Esophagus squamous epithelium (tissue), 5 donors: Measurements from ENCODE around the gene CLDN7. TPM values are rescaled to one million over a fixed set of nuclear protein-coding genes. Genes with fewer than 3 reads are reported as not detected.

ENCODE experiments used
- DNase-seq: peaks from one replicate; lab custom pipeline; 2025; lab: John Stamatoyannopoulos, UW
- H3K27ac ChIP-seq, 4 donors: fragments of 200-600 bp; sonication (generic); one replicate each; pipeline ENCODE4 v1.5.1; 2016 to 2019; ENCODE audit warnings: mild to moderate bottlenecking in 1 of 4
- H3K27me3 ChIP-seq, 4 donors: fragments of 200-600 bp; sonication (generic); 1 replicate in 3 of 4; 2 replicates in 1 of 4; pipeline versions ENCODE4 v1.5.1 to v1.6.0; 2017 to 2021; ENCODE audit warnings: antibody characterized with exemption in 1 of 4
- H3K36me3 ChIP-seq, 3 donors: fragments of 200-600 bp; sonication (generic); one replicate each; pipeline ENCODE4 v1.5.1; 2016 to 2019
- H3K4me1 ChIP-seq, 3 donors: fragments of 200-600 bp; sonication (generic); one replicate each; pipeline ENCODE4 v1.5.1; 2017 to 2019
- H3K4me3 ChIP-seq, 4 donors: fragments of 200-600 bp; sonication (generic); 1 replicate in 3 of 4; 2 replicates in 1 of 4; pipeline ENCODE4 v1.5.1; 2016 to 2019; ENCODE audit warnings: mild to moderate bottlenecking in 2 of 4, moderate library complexity in 1 of 4
- H3K9me3 ChIP-seq, 3 donors: fragments of 200-600 bp; sonication (generic); one replicate each; pipeline ENCODE4 v1.5.1; 2016 to 2019
- CTCF ChIP-seq, 6 experiments: fragments of 450-650 bp in 4 of 6; fragments of 200-600 bp in 2 of 6; sonication (generic) in 2 of 6; IDR thresholded peaks; one replicate each; pipeline ENCODE4 v1.5.1; 2016 to 2019; ENCODE audit warnings: antibody characterized with exemption in 6 of 6, mild to moderate bottlenecking in 4 of 6, moderate library complexity in 4 of 6
- POLR2A ChIP-seq, 4 donors: fragments of 450-650 bp; IDR thresholded peaks; one replicate each; pipeline ENCODE4 v1.6.1; 2017; ENCODE audit warnings: antibody characterized with exemption in 4 of 4, mild to moderate bottlenecking in 4 of 4, moderate library complexity in 3 of 4
- WGBS, 2 donors: methylation state at CpG; one replicate each; pipeline ENCODE4 v1.1.5; 2018; 5-methylcytosine and 5-hydroxymethylcytosine counted together
- intact Hi-C: fragments of 100-400 bp; cut with DNase I; formaldehyde crosslinking; loops from one replicate; pipeline ENCODE4 v1.15.0; 2022
- total RNA-seq, 4 donors: library from RNA; depleted of rRNA; stranded (reverse); fragments of >200 nt; gene quantifications; one replicate each; pipeline ENCODE4 v1.1.0, GENCODE V29; 2016
- donor health status: DM: yes; HTN: yes; CAD: no.

The CLDN7 gene
- total RNA-seq, 4 donors from 2014 or later = 172 to 411 (median 208) TPM

GRCh38 chr17:7256766-7257456 is 5.4 kb downstream of the CLDN7 start:
- Histone ChIP-seq H3K4me1 (peaks cover 20 to 52% (median 22%) of the 10 kb centered on the region in 3 donors), H3K27me3 (peaks cover 0 to 14% (median 0%) of the 10 kb centered on the region in 4 donors), H3K9me3 (no peaks in the 10 kb centered on the region), H3K4me3 (no peak overlapping the region), H3K27ac (no peak overlapping the region), H3K36me3 (peaks cover 10 to 69% (median 26%) of the 10 kb centered on the region in 3 donors)
- 88 to 92% methylated on average over 4 to 7 of the region's 8 CpGs for WGBS, 2 donors
- TF ChIP-seq CTCF (IDR thresholded peaks at IDR 0.05) (no peak), POLR2A (IDR thresholded peaks at IDR 0.05) (no peak)
- no peak for DNase-seq
- intact Hi-C loops = no loop called here

GRCh38 chr17:7254511-7254910 is 7.8 kb downstream of the CLDN7 start:
- no peak for DNase-seq
- H3K9me3 ChIP-seq = no peaks in the 10 kb centered on the region
- intact Hi-C loops = no loop called here
- H3K27me3 ChIP-seq = no peaks in the 10 kb centered on the region
- no peak overlapping the region for H3K4me3 ChIP-seq
- H3K4me1 ChIP-seq = peaks cover 20 to 43% (median 28%) of the 10 kb centered on the region in 3 donors
- WGBS, 2 donors = 91 to 94% methylated on average over 4 of the region's 4 CpGs
- H3K27ac ChIP-seq = no peak overlapping the region
- TF ChIP-seq POLR2A (IDR thresholded peaks at IDR 0.05) = no peak
- no peak for TF ChIP-seq CTCF (IDR thresholded peaks at IDR 0.05)
- H3K36me3 ChIP-seq = peaks cover 6 to 56% (median 26%) of the 10 kb centered on the region in 3 donors

- peak overlapping the region; percentile 89 to 99 (median 96) for H3K4me3 ChIP-seq
- intact Hi-C loops = no loop called here
- WGBS, 2 donors = 63 to 68% methylated on average over 5 of the region's 5 CpGs
- H3K27ac ChIP-seq = peak overlapping the region; percentile 96 to 100 (median 98)
- DNase-seq = no peak
- H3K9me3 ChIP-seq = no peaks in the 10 kb centered on the region
- TF ChIP-seq POLR2A (IDR thresholded peaks at IDR 0.05) (no peak), CTCF (IDR thresholded peaks at IDR 0.05) (no peak)
- H3K36me3 ChIP-seq = peaks cover 6 to 42% (median 26%) of the 10 kb centered on the region in 3 donors
- peaks cover 28 to 46% (median 31%) of the 10 kb centered on the region in 3 donors for H3K4me1 ChIP-seq
- H3K27me3 ChIP-seq = no peaks in the 10 kb centered on the region
Measured at GRCh38 chr17:7253082-7253481, 9.2 kb downstream of the CLDN7 start.

GRCh38 chr17:7252176-7253043 is 9.9 kb downstream of the CLDN7 start, which contains the start of gene ELP5:
Gene ELP5 (plus strand): TSS chr17:7252215. CDS start chr17:7252551, 336 bp downstream.
- WGBS, 2 donors = 4 to 18% methylated on average over 3 to 15 of the region's 55 CpGs
- TF ChIP-seq POLR2A (IDR thresholded peaks at IDR 0.05) = peak in 2 of 4 donors; percentile 42 to 65
- peak in 4 of 6 experiments; percentile 4 to 25 (median 14) for TF ChIP-seq CTCF (IDR thresholded peaks at IDR 0.05)
- Histone ChIP-seq H3K36me3 (peaks cover under 1 to 41% (median 20%) of the 10 kb centered on the region in 3 donors), H3K27ac (peak within 1 kb of the TSS; percentile 96 to 100 (median 98)), H3K4me1 (peaks cover 28 to 53% (median 31%) of the 10 kb centered on the region in 3 donors), H3K27me3 (no peaks in the 10 kb centered on the region), H3K9me3 (no peaks in the 10 kb centered on the region), H3K4me3 (peak within 1 kb of the TSS; percentile 89 to 99 (median 96))
- peak; percentile 76 for DNase-seq
- intact Hi-C loops = no loop called here
